ENCODE data around the gene FLNB.

DNA sequence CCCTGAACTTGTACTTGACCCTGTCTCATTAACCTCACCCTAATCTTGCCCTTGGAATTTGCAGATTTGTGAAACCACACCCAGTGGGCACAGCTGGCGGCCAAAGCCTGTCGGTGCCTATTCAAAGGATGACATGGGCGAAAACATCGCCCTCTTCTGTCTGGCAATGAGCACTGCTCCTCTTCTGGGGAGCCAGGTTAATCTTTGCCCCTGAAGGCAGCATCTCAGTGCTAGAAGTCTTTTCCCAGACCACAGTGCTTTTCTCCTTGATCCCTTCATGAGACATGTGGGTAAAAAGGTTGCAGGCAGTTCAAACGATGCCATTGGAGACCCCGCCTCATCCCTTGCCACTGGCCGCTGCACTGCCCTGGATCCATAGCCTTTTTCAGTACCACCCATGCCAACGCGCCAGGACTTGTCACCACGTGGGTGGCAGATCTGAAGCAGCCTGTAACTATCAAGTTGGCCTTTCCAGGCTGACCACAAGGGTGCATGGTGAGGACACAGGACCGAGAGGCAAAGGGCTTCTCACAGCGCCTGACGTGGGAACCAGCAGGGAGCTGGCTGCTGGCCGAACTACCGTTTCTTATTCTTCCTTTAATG, 209.1 kb downstream of the FLNB start:
- TF ChIP-seq, protein P1, sequence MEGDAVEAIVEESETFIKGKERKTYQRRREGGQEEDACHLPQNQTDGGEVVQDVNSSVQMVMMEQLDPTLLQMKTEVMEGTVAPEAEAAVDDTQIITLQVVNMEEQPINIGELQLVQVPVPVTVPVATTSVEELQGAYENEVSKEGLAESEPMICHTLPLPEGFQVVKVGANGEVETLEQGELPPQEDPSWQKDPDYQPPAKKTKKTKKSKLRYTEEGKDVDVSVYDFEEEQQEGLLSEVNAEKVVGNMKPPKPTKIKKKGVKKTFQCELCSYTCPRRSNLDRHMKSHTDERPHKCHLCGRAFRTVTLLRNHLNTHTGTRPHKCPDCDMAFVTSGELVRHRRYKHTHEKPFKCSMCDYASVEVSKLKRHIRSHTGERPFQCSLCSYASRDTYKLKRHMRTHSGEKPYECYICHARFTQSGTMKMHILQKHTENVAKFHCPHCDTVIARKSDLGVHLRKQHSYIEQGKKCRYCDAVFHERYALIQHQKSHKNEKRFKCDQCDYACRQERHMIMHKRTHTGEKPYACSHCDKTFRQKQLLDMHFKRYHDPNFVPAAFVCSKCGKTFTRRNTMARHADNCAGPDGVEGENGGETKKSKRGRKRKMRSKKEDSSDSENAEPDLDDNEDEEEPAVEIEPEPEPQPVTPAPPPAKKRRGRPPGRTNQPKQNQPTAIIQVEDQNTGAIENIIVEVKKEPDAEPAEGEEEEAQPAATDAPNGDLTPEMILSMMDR (conservative IDR thresholded peaks at IDR 0.05; ENCODE audit: low read depth, low read length) = peak; percentile 73
- TF ChIP-seq EZH2 (IDR thresholded peaks at IDR 0.05; ENCODE audit: borderline replicate concordance, low read depth, low read length, poor library complexity, severe bottlenecking) = no peak

Data from A673 (cell line).